ENCODE results near the gene TTC19. TPM values are rescaled to one million over a fixed set of nuclear protein-coding genes. Genes with fewer than 3 reads are reported as not detected.
"Not testable (repeated sequence)": the region's sequence is repeated elsewhere in the genome, so short reads cannot be mapped to it uniquely, and the experiment has no call there.

Gene TTC19
- total RNA-seq, 4 donors from 2014 or later: 31.0 to 56.4 (median 41.8) TPM

DNA sequence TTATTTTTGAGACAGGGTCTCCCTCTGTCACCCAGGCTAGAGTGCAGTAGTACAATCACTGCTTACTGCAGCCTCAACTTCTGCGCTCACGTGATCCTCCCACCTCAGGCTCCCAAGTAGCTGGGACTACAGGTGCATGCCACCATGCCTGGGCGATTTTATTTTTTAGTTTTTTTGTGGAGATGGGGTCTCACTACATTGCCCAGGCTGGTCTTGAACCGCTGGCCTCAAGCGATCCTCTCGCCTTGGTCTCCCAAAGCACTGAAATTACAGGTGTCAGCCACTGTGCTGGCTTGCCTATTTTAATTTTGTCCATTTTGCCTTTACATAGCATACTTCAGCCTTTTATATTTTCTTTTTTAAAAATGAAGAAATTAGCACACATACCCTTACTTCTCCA, 51.2 kb downstream of the TTC19 start:
- Histone ChIP-seq H3K4me1 (no peaks in the 10 kb centered on the region), H3K4me3 (no peak overlapping the region), H3K36me3 (peaks cover 0 to 53% of the 10 kb centered on the region in 2 donors), H3K27ac (no peak overlapping the region), H3K27me3 (no peaks in the 10 kb centered on the region), H3K9me3 (no peaks in the 10 kb centered on the region)
- DNase-seq (no peak), ATAC-seq (no peak)
- intact Hi-C loops (cut with DNase I; ENCODE audit: low total_unique reads): no loop called here
- TF ChIP-seq POLR2A (IDR thresholded peaks at IDR 0.05): no peak
- in situ Hi-C loops (cut with MboI; ENCODE audit: low sequenced_read_pairs in 4 of 4): loop anchor here in 1 of 4 donors (25.0 kb wide), 1 partner anchor 89 kb away; no protein-coding TSS in a partner anchor

DNA sequence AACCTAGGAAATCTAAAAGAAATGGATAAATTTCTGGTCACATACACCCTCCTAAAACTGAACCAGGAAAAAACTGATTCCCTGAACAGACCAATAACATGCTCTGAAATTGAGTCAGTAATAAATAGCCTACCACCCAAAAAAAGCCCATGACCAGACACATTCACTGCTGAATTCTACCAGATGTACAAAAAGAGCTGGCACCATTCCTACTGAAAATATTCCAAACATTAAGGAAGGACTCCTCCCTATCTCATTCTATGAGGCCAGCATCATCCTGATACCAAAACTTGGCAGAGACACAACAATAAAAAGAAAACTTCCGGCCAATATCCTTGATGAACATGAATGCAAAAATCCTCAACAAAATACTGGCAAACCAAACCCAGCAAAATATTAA, 52.9 kb downstream of the TTC19 start:
- Histone ChIP-seq H3K9me3 (no peaks in the 10 kb centered on the region), H3K27ac (no peak overlapping the region), H3K27me3 (no peaks in the 10 kb centered on the region), H3K36me3 (peaks cover 0 to 53% of the 10 kb centered on the region in 2 donors), H3K4me3 (no peak overlapping the region), H3K4me1 (no peaks in the 10 kb centered on the region)
- intact Hi-C loops (cut with DNase I; ENCODE audit: low total_unique reads): no loop called here
- in situ Hi-C loops (cut with MboI; ENCODE audit: low sequenced_read_pairs in 4 of 4): loop anchor here in 1 of 4 donors (25.0 kb wide), 1 partner anchor 90 kb away; no protein-coding TSS in a partner anchor
- ATAC-seq: no peak
- DNase-seq: no peak
- no peak for TF ChIP-seq POLR2A (IDR thresholded peaks at IDR 0.05)
- TF ChIP-seq, protein P1, sequence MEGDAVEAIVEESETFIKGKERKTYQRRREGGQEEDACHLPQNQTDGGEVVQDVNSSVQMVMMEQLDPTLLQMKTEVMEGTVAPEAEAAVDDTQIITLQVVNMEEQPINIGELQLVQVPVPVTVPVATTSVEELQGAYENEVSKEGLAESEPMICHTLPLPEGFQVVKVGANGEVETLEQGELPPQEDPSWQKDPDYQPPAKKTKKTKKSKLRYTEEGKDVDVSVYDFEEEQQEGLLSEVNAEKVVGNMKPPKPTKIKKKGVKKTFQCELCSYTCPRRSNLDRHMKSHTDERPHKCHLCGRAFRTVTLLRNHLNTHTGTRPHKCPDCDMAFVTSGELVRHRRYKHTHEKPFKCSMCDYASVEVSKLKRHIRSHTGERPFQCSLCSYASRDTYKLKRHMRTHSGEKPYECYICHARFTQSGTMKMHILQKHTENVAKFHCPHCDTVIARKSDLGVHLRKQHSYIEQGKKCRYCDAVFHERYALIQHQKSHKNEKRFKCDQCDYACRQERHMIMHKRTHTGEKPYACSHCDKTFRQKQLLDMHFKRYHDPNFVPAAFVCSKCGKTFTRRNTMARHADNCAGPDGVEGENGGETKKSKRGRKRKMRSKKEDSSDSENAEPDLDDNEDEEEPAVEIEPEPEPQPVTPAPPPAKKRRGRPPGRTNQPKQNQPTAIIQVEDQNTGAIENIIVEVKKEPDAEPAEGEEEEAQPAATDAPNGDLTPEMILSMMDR (IDR thresholded peaks at IDR 0.05 in 4 of 5, conservative IDR thresholded peaks at IDR 0.05 in 1 of 5): no peak

DNA sequence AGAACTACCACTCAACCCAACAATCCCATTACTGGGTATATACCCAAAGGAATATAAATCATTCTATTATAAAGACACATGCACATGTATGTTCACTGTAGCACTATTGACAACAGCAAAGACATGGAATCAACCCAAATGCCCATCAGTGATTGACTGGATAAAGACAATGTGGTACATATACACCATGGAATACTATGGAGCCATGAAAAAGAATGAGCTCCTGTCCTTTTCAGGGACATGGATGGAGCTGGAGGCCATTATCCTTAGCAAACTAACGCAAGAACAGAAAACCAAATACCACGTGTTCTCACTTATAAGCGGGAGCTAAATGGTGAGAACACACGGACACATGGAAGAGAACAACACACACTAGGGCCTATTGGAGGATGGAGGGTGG, 55.5 kb downstream of the TTC19 start:
- H3K27me3 ChIP-seq; H3K9me3 ChIP-seq; H3K4me1 ChIP-seq; intact Hi-C loops (cut with DNase I; ENCODE audit: low total_unique reads); H3K4me3 ChIP-seq; DNase-seq; H3K27ac ChIP-seq; ATAC-seq: not testable (repeated sequence)
- in situ Hi-C loops (cut with MboI; ENCODE audit: low sequenced_read_pairs in 4 of 4): loop anchor here in 1 of 4 donors (25.0 kb wide), 1 partner anchor 93 kb away; no protein-coding TSS in a partner anchor
- H3K36me3 ChIP-seq: peaks cover 0 to 59% of the 10 kb centered on the region in 2 donors

DNA sequence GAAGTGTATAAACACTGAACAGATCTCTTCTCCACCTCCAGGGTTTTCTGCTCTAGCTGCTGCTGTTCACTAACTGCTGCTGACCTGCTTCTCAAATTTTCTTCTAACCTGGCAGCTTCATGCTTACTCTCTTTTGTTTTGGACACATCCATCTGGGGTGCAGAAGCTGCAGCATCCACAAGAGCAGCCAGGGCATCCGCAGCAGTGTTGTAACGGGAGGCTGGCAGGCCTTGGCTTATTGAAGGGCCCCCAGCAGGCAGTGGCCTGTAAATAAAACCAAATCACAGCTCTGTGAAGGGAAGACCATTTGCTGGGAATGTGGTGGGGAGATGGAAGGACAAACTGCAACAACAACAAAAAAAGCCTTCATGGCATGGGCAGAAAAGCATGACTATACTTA, 62.0 kb downstream of the TTC19 start:
- H3K9me3 ChIP-seq: no peaks in the 10 kb centered on the region
- in situ Hi-C loops (cut with MboI; ENCODE audit: low sequenced_read_pairs in 4 of 4) (loop anchor here in 1 of 4 donors (25.0 kb wide), 1 partner anchor 99 kb away; no protein-coding TSS in a partner anchor), intact Hi-C loops (cut with DNase I; ENCODE audit: low total_unique reads) (no loop called here)
- DNase-seq (no peak), ATAC-seq (no peak)
- H3K4me1 ChIP-seq: no peaks in the 10 kb centered on the region
- TF ChIP-seq, protein P1 (IDR thresholded peaks at IDR 0.05 in 4 of 5, conservative IDR thresholded peaks at IDR 0.05 in 1 of 5): no peak
- TF ChIP-seq POLR2A (IDR thresholded peaks at IDR 0.05): no peak
- peaks cover 0 to 95% of the 10 kb centered on the region in 2 donors for H3K36me3 ChIP-seq
- no peak overlapping the region for H3K4me3 ChIP-seq
- no peaks in the 10 kb centered on the region for H3K27me3 ChIP-seq
- H3K27ac ChIP-seq: no peak overlapping the region

DNA sequence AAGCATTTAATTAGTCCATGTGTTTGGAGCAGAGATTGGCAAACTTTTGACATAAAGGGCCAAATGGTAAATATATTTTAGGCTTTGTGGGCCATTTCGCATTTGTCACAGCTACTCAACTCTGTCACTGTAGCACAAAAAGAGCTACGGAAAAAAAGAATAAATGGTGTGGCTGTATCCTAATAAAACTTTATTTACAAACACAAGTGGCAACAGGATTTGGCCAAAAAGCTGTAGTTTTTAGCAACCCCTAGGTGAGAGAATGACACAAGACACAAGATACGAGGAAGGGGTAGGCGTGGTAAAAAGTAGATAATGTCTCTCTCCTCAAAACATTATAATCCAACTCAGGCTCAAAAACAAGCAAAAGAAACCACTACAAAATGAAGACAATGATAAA, 66.5 kb downstream of the TTC19 start:
- TF ChIP-seq, protein P1 (IDR thresholded peaks at IDR 0.05 in 4 of 5, conservative IDR thresholded peaks at IDR 0.05 in 1 of 5): no peak
- no peak for TF ChIP-seq POLR2A (IDR thresholded peaks at IDR 0.05)
- H3K36me3 ChIP-seq: peaks cover 4 to 91% of the 10 kb centered on the region in 2 donors
- H3K4me1 ChIP-seq: no peaks in the 10 kb centered on the region
- no peaks in the 10 kb centered on the region for H3K27me3 ChIP-seq
- no peak overlapping the region for H3K4me3 ChIP-seq
- ATAC-seq (no peak), DNase-seq (no peak)
- intact Hi-C loops (cut with DNase I; ENCODE audit: low total_unique reads): no loop called here
- in situ Hi-C loops (cut with MboI; ENCODE audit: low sequenced_read_pairs in 4 of 4): loop anchor here in 1 of 4 donors (25.0 kb wide), 1 partner anchor 104 kb away; no protein-coding TSS in a partner anchor
- H3K9me3 ChIP-seq: no peaks in the 10 kb centered on the region
- H3K27ac ChIP-seq: no peak overlapping the region

DNA sequence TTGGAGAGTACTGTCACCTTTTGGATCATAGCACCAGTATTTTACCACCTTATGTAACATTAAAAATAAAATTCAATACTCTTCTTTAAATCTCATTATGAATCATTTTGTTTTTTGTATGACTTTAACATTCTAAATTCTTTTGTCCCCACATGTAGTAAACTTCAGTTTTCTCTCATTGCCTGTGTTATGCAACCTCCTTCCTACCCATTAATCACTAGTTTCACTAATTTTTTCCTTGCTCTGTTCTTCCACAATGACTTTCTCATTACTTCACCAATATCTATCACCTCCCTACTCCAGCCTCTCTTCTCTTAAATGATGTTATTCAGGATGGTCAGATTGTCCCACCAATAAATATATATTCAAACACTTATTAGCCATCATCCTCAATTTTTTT, 68.7 kb downstream of the TTC19 start:
- Histone ChIP-seq H3K4me3 (no peak overlapping the region), H3K36me3 (peaks cover 5 to 81% of the 10 kb centered on the region in 2 donors), H3K27me3 (no peaks in the 10 kb centered on the region), H3K27ac (no peak overlapping the region), H3K4me1 (no peaks in the 10 kb centered on the region), H3K9me3 (no peaks in the 10 kb centered on the region)
- ATAC-seq (no peak), DNase-seq (no peak)
- in situ Hi-C loops (cut with MboI; ENCODE audit: low sequenced_read_pairs in 4 of 4) (loop anchor here in 1 of 4 donors (25.0 kb wide), 1 partner anchor 106 kb away; no protein-coding TSS in a partner anchor), intact Hi-C loops (cut with DNase I; ENCODE audit: low total_unique reads) (no loop called here)
- TF ChIP-seq, protein P1 (IDR thresholded peaks at IDR 0.05 in 4 of 5, conservative IDR thresholded peaks at IDR 0.05 in 1 of 5): no peak
- TF ChIP-seq POLR2A (IDR thresholded peaks at IDR 0.05): no peak

Measured in gastrocnemius medialis (tissue), 4 donors.